ENCODE results near the gene REXO4. TPM values are rescaled to one million over a fixed set of nuclear protein-coding genes. Genes with fewer than 3 reads are reported as not detected.

Gene REXO4
- total and polyA plus RNA-seq, 2 of the 4 experiments (the other 2 are of a cell fraction) = 16.1 to 21.8 TPM

GRCh38 chr9:133378408-133378962 lies 39.3 kb downstream of the REXO4 start:
- Histone ChIP-seq H4K91ac (ENCODE audit: insufficient read depth, low read depth, low read length) (no peak overlapping the region), H2BK5ac (ENCODE audit: low read depth, low read length, poor library complexity, severe bottlenecking) (no peak overlapping the region), H3K79me1 (ENCODE audit: low read depth in 1 of 2, low read length in 2 of 2) (peaks cover 0 to 7% of the 10 kb centered on the region in 2 experiments; a peak in 1 of 4 replicates), H2AFZ (replicated peaks; ENCODE audit: low read length, poor library complexity) (no peak overlapping the region), H2AK9ac (replicated peaks; ENCODE audit: low read depth, low read length, poor library complexity) (no peak overlapping the region), H3K23ac (ENCODE audit: low read depth, low read length) (no peak overlapping the region), H2BK20ac (ENCODE audit: low read depth, low read length) (no peak overlapping the region), H3K4me1 (ENCODE audit: control insufficient read depth, insufficient read depth, low read length) (no peaks in the 10 kb centered on the region; the same call in 1 of the 2 replicates), H3K4ac (ENCODE audit: low read depth, low read length) (no peak overlapping the region), H2BK120ac (ENCODE audit: low read depth, low read length) (no peak overlapping the region), H3K9ac (ENCODE audit: low read depth, low read length) (no peak overlapping the region), H4K20me1 (ENCODE audit: insufficient read depth, low read length) (peaks cover 18% of the 10 kb centered on the region), H2AK5ac (ENCODE audit: low read depth, low read length) (no peak overlapping the region), H4K8ac (ENCODE audit: low read depth in 2 of 2, low read length in 2 of 2) (no peak overlapping the region), H3K36me3 (ENCODE audit: control insufficient read depth, insufficient read depth, low read length) (no peaks in the 10 kb centered on the region), H4K5ac (ENCODE audit: low read depth, low read length) (no peak overlapping the region), H3K56ac (ENCODE audit: extremely low read depth, insufficient read depth, low read length) (no peak overlapping the region), H3K9me1 (ENCODE audit: insufficient read depth, low read length) (no peaks in the 10 kb centered on the region), H3K9me3 (ENCODE audit: control insufficient read depth, insufficient read depth, low read length) (no peaks in the 10 kb centered on the region), H3K14ac (replicated peaks; ENCODE audit: low read depth, low read length) (no peak overlapping the region), H3K27me3 (ENCODE audit: control insufficient read depth, insufficient read depth, low read length) (no peaks in the 10 kb centered on the region), H3K4me3 (ENCODE audit: insufficient read depth, low read depth, low read length) (no peak overlapping the region), H3K18ac (ENCODE audit: low read depth, low read length) (no peak overlapping the region), H3K27ac (ENCODE audit: insufficient read depth, low read length) (no peak overlapping the region), H3K4me2 (ENCODE audit: low read depth, low read length) (no peak overlapping the region), H2BK15ac (ENCODE audit: low read depth, low read length) (no peak overlapping the region)
- ChIA-PET CTCF (no interaction called here), POLR2A (ENCODE audit: unreplicated experiment) (no interaction called here)
- no peak for ATAC-seq (ENCODE audit: low read depth)
- dilution Hi-C loops (cut with HindIII; ENCODE audit: low sequenced_read_pairs, unreplicated experiment) (no loop called here), intact Hi-C loops (cut with micrococcal nuclease) (no loop called here), in situ Hi-C loops (cut with MboI; ENCODE audit: low sequenced_read_pairs) (no loop called here)
- no peak for DNase-seq
- WGBS, 2 experiments (ENCODE audit: extremely low coverage in 2 of 2, insufficient read length in 1 of 2) = no CpG with 5 or more reads among the region's 1 CpG
- TF ChIP-seq RAD21 (IDR thresholded peaks at IDR 0.05; ENCODE audit: low read length) (no peak), USF2 (IDR thresholded peaks at IDR 0.05; ENCODE audit: low read depth, low read length) (no peak), CHD1 (IDR thresholded peaks at IDR 0.05; ENCODE audit: low read depth, low read length) (no peak), SMC3 (IDR thresholded peaks at IDR 0.05; ENCODE audit: low read depth, low read length) (no peak), CTCF (conservative IDR thresholded peaks at IDR 0.05; ENCODE audit: low read depth, low read length) (no peak)
- BruUV-seq (replicated peaks) = no TSS peak
